PC-3 (cell line): Measurements from ENCODE around the gene PWWP2B. TPM values are rescaled to one million over a fixed set of nuclear protein-coding genes. Genes with fewer than 3 reads are reported as not detected.

Experiments used
- ATAC-seq: fragments of 200-7000 bp; cut with Tn5 transposase; 2 replicates; pipeline ENCODE4 v1.9.1; 2020; ENCODE audit warnings: mild to moderate bottlenecking, moderate library complexity
- BruUV-seq: library from RNA; stranded (reverse); fragments of 400-500 nt; replicated peaks from 2 replicates; lab custom pipeline; 2021; lab: Mats Ljungman, UMichigan
- CTCF ChIA-PET: fragments of 300-600 bp; sonication (Branson Sonifier 250); formaldehyde crosslinking; loops from one replicate; lab custom pipeline; 2022; ENCODE audit warnings: antibody characterized with exemption; lab: Charles Lee
- POLR2A ChIA-PET: fragments of 300-600 bp; sonication (Branson Sonifier 250); formaldehyde crosslinking; loops from one replicate; lab custom pipeline; 2022; ENCODE audit warnings: antibody characterized with exemption; ENCODE audit not compliant: unreplicated experiment; lab: Charles Lee
- DNase-seq: peaks from one replicate; pipeline ENCODE4 v3.0.0-alpha.2; 2015
- H2AFZ ChIP-seq: fragments of 300-600 bp; sonication (generic); 2 replicates; pipeline ENCODE4 v1.6.0; 2016; ENCODE audit warnings: antibody characterized with exemption, low read length
- H3F3A ChIP-seq: fragments of 300-600 bp; sonication (generic); one replicate; pipeline ENCODE4 v1.6.0; 2017; ENCODE audit warnings: antibody characterized with exemption, low read length, control low read depth, mild to moderate bottlenecking; ENCODE audit not compliant: unreplicated experiment
- H3K27ac ChIP-seq: fragments of 300-600 bp; sonication (generic); 2 replicates; pipeline ENCODE4 v1.5.1; 2016; ENCODE audit warnings: mild to moderate bottlenecking, low read length
- H3K27me3 ChIP-seq: fragments of 300-600 bp; sonication (generic); 2 replicates; pipeline ENCODE4 v1.6.1; 2016; ENCODE audit warnings: low read length, mixed read lengths
- H3K36me3 ChIP-seq: fragments of 300-600 bp; sonication (generic); 2 replicates; pipeline ENCODE4 v1.6.1; 2016; ENCODE audit warnings: low read depth, mixed run types, low read length, mixed read lengths
- H3K4me1 ChIP-seq: fragments of 300-600 bp; sonication (generic); 2 replicates; pipeline ENCODE4 v1.5.1; 2016; ENCODE audit warnings: low read length; ENCODE audit not compliant: insufficient read depth
- H3K4me2 ChIP-seq: fragments of 300-600 bp; sonication (generic); 2 replicates; pipeline ENCODE4 v1.6.0; 2016; ENCODE audit warnings: low read length
- H3K4me3 ChIP-seq: fragments of 300-600 bp; sonication (generic); 2 replicates; pipeline ENCODE4 v1.5.1; 2016; ENCODE audit warnings: mild to moderate bottlenecking, low read length, mixed read lengths
- H3K79me2 ChIP-seq: fragments of 300-600 bp; sonication (generic); 2 replicates; pipeline ENCODE4 v1.6.1; 2017; ENCODE audit warnings: low read length, mixed read lengths
- H3K9ac ChIP-seq: fragments of 300-600 bp; sonication (generic); 2 replicates; pipeline ENCODE4 v1.6.0; 2016; ENCODE audit warnings: mild to moderate bottlenecking, low read length
- H3K9me2 ChIP-seq: fragments of 300-600 bp; sonication (generic); replicated peaks from 2 replicates; pipeline ENCODE4 v1.6.1; 2016; ENCODE audit warnings: mixed run types, low read length, mixed read lengths
- H3K9me3 ChIP-seq: fragments of 300-600 bp; sonication (generic); 2 replicates; pipeline ENCODE4 v1.6.1; 2016; ENCODE audit warnings: low read length, mixed read lengths
- H4K20me1 ChIP-seq: fragments of 300-600 bp; sonication (generic); 2 replicates; pipeline ENCODE4 v1.6.1; 2016; ENCODE audit warnings: low read length, mixed read lengths
- EZH2 ChIP-seq: fragments of 300-600 bp; sonication (generic); IDR thresholded peaks from one replicate; pipeline ENCODE4 v1.6.1; 2017; ENCODE audit warnings: antibody characterized with exemption, mild to moderate bottlenecking, low read length; ENCODE audit not compliant: unreplicated experiment
- EZH2phosphoT487 ChIP-seq: fragments of 300-600 bp; sonication (generic); IDR thresholded peaks from 2 replicates; pipeline ENCODE4 v1.6.1; 2018; ENCODE audit warnings: mild to moderate bottlenecking, antibody characterized with exemption, low read length, borderline replicate concordance
- intact Hi-C: fragments of 100-400 bp; cut with micrococcal nuclease; formaldehyde crosslinking; loops from 2 replicates; pipeline ENCODE4 v1.9.0; 2023
- total RNA-seq: library from RNA; depleted of rRNA; stranded (reverse); fragments of >200 nt; gene quantifications from 2 replicates; pipeline ENCODE4 v1.2.3, GENCODE V29; 2014
- TF ChIP-seq, protein P1 (sequence below): fragments of 300-600 bp; sonication (generic); conservative IDR thresholded peaks from 2 replicates; pipeline ENCODE4 v1.5.1; 2017; ENCODE audit warnings: antibody characterized with exemption, low read depth, mild to moderate bottlenecking, low read length

PWWP2B gene
- total RNA-seq, 1 experiment from 2014 or later = 24.5 TPM

DNA sequence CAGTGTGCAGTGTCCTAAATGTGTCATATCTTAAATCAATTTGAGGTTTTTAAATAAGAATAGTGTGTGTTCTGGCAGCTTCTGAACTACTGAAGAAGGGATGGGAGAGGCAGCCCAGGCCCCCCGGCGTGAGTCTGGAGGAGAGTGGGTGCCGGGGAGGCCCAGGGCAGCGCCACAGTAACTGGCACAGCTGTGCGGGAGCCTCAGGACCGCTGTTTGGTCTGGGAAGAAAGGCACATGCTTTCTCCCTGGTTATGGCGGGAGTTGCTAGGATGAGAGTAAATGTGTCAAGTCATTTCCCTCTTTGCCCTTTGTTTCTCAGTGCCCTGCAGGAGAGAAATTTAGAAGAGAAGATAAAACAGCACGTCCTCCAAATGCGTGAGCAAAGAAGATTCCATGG is 31.9 kb upstream of the PWWP2B start:
- Histone ChIP-seq H3K4me3 (no peak overlapping the region), H3K9ac (no peak overlapping the region), H3K27ac (no peak overlapping the region), H3K9me3 (no peaks in the 10 kb centered on the region), H3K4me1 (no peaks in the 10 kb centered on the region), H3K4me2 (no peak overlapping the region), H3K36me3 (no peaks in the 10 kb centered on the region), H3K79me2 (no peaks in the 10 kb centered on the region), H3F3A (no peaks in the 10 kb centered on the region), H3K9me2 (no peaks in the 10 kb centered on the region), H2AFZ (no peak overlapping the region), H3K27me3 (no peaks in the 10 kb centered on the region), H4K20me1 (no peaks in the 10 kb centered on the region)
- DNase-seq (no peak), ATAC-seq (no peak)
- intact Hi-C loops = no loop called here
- CTCF ChIA-PET = no interaction called here
- BruUV-seq = no TSS peak
- TF ChIP-seq, protein P1, sequence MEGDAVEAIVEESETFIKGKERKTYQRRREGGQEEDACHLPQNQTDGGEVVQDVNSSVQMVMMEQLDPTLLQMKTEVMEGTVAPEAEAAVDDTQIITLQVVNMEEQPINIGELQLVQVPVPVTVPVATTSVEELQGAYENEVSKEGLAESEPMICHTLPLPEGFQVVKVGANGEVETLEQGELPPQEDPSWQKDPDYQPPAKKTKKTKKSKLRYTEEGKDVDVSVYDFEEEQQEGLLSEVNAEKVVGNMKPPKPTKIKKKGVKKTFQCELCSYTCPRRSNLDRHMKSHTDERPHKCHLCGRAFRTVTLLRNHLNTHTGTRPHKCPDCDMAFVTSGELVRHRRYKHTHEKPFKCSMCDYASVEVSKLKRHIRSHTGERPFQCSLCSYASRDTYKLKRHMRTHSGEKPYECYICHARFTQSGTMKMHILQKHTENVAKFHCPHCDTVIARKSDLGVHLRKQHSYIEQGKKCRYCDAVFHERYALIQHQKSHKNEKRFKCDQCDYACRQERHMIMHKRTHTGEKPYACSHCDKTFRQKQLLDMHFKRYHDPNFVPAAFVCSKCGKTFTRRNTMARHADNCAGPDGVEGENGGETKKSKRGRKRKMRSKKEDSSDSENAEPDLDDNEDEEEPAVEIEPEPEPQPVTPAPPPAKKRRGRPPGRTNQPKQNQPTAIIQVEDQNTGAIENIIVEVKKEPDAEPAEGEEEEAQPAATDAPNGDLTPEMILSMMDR = no peak
- no peak for TF ChIP-seq EZH2phosphoT487
- POLR2A ChIA-PET = no interaction called here

DNA sequence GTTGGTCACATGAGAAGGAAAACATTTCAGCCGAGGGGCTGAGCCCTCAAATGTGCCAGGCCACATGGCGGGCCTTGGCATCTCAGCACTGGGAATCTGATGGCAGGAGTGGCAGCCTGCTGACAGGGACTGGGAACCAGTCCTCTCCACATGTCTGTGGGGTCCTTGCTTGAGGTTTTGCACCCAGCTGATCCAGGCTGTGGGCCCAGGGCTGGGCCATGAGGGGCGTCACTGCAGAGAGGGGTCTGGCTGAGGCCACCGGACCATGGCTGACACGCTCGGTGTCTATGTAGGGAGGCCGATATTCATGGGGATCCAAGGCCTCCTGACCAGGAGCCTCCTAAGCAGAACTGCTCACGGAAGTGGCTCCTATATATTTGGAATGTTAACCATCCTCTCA is 31.0 kb upstream of the PWWP2B start:
- no peaks in the 10 kb centered on the region for H3K79me2 ChIP-seq
- ATAC-seq = no peak
- no peak overlapping the region for H3K27ac ChIP-seq
- no peak for DNase-seq
- H3K9me2 ChIP-seq = no peaks in the 10 kb centered on the region
- H3F3A ChIP-seq = no peaks in the 10 kb centered on the region
- no peak overlapping the region for H3K9ac ChIP-seq
- ChIA-PET POLR2A (no interaction called here), CTCF (no interaction called here)
- no peaks in the 10 kb centered on the region for H3K4me1 ChIP-seq
- TF ChIP-seq EZH2 = no peak
- TF ChIP-seq EZH2phosphoT487 = no peak
- TF ChIP-seq, protein P1 = no peak
- no peaks in the 10 kb centered on the region for H3K36me3 ChIP-seq
- H3K27me3 ChIP-seq = no peaks in the 10 kb centered on the region
- no peaks in the 10 kb centered on the region for H3K9me3 ChIP-seq
- intact Hi-C loops = no loop called here
- no peak overlapping the region for H3K4me3 ChIP-seq
- H2AFZ ChIP-seq = no peak overlapping the region
- no peaks in the 10 kb centered on the region for H4K20me1 ChIP-seq
- no TSS peak for BruUV-seq
- no peak overlapping the region for H3K4me2 ChIP-seq

DNA sequence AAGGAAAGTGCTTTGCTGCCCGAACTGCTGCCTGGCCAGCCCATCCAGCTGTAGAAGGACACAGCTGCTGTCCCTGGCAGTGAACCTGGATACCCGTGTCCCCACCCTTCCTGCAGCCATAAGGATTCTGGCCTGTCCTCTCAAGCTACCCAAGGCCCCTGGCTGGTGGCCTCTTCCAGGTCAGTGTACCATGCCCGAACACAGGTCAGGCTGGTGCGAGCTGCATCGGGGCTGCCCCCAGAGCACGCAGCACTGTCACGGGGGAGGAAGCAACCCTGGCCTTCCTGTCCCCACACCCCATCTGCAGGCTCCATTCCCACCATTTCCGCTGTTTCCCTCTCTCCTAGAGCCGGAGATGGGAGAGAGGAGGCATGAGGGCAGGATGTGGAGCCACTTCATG is 30.5 kb upstream of the PWWP2B start:
- Histone ChIP-seq H3K27me3 (no peaks in the 10 kb centered on the region), H3K27ac (no peak overlapping the region), H3K9ac (no peak overlapping the region), H2AFZ (no peak overlapping the region), H3F3A (no peaks in the 10 kb centered on the region), H3K4me2 (no peak overlapping the region), H3K4me1 (no peaks in the 10 kb centered on the region), H3K36me3 (no peaks in the 10 kb centered on the region), H3K9me2 (no peaks in the 10 kb centered on the region), H3K9me3 (no peaks in the 10 kb centered on the region), H4K20me1 (no peaks in the 10 kb centered on the region), H3K79me2 (no peaks in the 10 kb centered on the region), H3K4me3 (no peak overlapping the region)
- DNase-seq (no peak), ATAC-seq (no peak)
- intact Hi-C loops = no loop called here
- no TSS peak for BruUV-seq
- ChIA-PET CTCF (no interaction called here), POLR2A (no interaction called here)
- TF ChIP-seq, protein P1 = no peak
- no peak for TF ChIP-seq EZH2phosphoT487
- TF ChIP-seq EZH2 = no peak
